CD4-positive, alpha-beta T cell treated with Interleukin-2 at 100 ng/mL for 4 hours (primary cell): Measurements from ENCODE around the gene CD81.

Experiments
- DNase-seq: peaks from one replicate; pipeline ENCODE4 v3.0.0-alpha.2; 2020; ENCODE audit warnings: low spot score

CD81 gene

DNA sequence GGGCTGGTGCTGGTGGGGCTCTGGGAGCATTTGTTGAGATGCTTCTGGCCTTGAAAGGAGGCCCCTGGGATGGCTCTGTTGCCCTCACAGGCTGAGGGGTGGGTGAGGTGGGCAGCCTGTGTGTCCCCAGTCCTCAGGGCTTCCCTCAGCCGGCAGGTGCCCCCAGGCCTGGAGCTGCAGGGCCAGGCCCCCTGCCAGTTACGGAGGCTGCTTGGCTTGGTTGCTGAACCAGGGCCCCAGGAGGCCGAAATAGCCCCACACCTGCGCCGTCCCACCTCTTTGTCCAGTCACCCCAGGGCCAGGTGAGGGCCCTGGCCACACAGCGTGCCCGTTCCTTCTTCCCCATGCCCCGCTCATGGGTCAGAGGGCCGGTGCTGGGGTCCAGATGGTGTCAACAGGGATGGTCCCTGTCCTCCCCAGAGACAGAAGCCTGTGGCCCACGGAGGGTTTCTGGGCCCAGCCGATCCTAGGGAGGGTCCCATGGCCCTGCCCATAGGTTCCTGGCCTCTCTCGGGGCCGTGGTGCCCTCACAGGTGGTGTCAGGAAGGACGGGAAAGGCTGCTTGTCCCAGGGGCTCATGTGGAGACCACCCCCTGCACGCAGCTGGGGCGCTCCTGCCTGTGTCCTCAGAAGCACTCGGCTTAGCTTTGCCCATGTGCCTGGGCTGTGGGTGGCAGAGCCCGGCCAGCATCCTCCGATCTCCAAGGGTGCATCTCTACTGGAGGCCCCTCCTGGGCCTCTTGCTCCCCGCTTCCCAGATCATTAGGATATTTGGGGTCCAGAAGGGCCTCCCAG lies 14.3 kb downstream of the CD81 start:
- DNase-seq, result no peak

DNA sequence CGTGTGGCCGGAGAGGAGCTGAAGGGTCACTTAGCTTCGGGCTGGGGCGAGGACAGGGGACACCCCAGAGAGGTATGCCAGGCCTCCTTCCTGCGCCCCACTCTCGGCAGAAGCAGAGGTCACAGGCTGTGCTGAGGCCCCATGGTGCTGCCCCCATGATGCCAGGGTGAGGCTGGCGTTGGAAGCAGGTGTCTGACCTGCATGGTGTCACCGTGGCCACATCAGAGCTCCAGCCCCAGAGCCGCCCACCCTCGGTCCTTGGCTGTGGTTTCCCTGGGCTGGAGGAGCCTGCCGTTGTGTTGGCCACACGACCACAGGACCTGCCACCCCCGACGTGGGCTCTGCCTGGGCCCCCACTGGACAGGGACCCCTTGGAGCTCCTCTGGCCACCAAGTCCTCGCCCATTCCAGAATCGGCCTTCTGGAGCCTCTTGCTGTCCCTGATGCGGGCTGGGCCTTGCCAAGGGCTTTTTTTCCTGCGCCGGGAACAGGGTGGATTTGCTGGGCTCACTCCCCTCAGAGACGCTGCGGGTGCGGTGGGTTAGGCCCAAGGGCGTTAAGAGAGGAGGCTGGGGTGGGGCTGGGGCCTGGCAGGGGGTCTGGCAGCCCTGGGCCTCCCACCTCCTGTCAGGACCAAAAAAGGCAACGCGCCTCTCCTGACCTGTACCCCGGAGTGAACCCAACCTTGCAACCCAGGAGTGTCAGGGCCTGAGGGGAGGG lies 15.3 kb downstream of the CD81 start:
- DNase-seq, result no peak

DNA sequence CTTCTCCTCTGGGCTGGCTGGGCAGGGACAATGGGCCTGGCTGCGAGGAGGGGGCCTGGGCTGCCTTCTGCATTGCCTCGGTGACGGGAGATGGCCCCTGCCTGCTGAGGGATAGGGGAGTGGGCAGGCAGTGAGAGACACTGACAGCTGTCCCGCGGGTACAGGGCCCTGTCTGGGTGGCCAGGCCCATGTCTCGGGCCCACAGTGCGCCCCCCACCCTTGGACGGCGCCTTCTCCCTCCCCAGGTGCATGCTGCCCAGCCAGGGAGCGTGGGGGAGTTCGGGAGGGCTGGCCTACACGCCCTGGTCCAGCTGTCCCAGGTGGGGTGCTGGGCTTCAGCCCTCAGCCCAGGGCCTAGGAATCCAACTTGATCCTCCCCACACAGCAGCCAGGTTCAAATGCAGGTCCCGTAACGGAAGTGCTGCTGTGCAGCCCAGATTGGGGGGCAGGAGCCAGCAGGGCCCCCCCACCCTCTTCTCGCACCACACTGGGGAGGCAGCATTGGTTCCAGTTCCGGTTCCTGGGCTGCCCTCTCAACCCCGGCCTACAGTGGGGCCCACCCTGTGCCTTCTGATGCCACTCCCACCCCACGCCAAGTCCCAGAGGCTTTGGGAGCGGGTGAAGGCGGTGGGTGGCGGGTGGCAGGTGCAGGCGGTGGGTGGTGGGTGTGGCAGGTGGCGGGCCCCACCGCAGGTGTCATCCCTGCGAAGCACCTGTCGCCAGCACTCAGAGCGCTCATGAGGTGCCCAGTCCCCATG lies 16.2 kb downstream of the CD81 start:
- DNase-seq, result no peak

DNA sequence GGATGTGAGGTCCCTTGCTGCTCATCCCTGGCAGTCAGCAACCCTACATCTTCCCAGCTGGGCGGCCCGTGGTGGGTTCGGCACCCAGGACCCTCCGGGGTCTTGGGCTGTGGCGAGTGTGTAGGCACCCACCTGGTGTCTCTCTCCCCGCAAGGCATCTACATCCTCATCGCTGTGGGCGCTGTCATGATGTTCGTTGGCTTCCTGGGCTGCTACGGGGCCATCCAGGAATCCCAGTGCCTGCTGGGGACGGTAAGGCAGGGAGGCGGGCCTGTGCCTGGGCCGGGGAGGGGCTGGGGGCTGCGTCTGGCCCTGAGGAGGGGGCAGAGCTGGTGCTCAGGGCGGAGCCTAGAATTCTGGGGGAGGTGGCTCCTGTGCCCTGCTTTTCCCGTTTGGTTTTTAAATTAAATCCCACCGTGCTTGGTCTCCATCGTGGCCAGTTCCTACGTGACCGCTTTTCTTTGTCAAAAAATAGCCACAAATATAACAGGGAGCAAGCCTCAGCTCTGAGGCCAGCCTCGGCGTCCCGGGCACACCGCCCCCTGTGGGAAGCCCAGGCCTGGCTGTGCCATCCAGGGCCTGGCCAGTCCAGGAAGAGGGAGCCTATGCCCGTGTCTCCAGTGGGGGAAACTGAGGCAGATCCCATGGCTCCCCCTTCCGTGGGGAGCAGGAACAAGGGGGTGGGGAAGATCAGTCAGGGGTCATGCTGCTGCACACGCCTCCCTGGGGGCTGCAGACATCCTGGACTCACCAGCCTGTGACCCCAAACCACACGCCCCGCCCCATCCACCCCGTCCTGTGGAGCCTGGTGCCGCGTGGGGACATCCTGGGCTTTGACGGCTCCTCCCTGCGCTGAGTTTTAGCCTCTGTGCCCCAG lies 17.1 kb downstream of the CD81 start:
- no peak for DNase-seq

DNA sequence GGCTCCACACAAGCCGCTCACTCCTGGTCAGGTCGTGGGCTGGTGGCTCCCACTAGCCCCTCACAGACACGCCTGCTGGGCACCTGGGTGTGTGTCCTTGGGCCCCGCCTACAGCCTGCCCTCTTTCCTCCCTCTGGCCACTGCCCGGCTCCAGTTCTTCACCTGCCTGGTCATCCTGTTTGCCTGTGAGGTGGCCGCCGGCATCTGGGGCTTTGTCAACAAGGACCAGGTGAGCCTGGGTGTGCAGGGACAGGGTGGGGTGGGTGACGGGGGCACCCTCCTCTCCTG lies 17.7 kb downstream of the CD81 start:
- no peak for DNase-seq

DNA sequence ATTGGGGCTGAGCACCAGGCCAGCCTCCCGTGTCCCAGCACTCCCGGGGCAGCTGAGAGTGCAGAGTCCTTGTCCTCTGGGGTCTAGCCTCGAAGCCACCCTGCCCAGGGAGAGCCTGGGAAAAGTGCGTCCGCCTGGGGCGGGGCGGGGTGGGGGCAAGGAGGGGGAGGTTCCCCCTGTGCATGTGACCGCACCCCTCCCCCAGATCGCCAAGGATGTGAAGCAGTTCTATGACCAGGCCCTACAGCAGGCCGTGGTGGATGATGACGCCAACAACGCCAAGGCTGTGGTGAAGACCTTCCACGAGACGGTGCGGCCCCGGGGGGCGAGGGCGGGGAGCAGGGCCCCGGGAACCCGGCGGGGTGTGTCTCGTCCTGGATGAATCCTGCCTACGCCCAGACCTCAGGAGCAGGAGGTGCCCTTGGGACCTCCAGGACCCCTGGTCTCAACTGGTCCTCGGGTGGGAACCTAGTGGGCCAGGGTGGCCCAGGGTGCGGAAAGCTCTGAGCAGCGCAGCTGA lies 18.2 kb downstream of the CD81 start:
- no peak for DNase-seq

DNA sequence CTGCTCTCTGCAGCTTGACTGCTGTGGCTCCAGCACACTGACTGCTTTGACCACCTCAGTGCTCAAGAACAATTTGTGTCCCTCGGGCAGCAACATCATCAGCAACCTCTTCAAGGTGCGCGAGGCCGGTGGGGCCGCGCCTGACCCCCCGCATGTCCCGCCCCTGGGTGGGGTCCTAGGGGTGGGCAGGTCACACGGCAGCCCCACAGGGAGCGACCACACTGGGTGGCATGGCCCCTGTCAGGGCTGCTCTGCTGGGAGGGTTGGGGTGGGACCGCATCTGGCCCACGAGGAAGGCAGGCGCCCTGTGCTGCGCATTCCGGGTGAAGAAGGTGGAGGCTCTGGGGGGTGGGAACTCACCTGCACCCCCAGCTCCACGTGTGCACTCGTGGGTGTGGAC lies 18.7 kb downstream of the CD81 start:
- no peak for DNase-seq

DNA sequence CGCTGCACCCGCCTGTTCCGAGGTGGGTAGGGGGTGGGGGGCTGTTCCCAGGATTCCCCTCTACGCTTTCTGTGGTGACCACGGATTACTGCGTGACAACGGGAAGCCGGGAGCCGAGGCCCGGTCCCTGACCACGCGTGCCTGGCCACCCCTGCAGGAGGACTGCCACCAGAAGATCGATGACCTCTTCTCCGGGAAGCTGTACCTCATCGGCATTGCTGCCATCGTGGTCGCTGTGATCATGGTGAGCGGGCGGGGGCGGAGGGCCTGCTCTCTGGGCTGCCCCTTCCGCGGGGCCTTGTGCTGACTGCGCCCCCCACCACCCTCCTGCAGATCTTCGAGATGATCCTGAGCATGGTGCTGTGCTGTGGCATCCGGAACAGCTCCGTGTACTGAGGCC lies 19.4 kb downstream of the CD81 start:
- DNase-seq, result no peak

DNA sequence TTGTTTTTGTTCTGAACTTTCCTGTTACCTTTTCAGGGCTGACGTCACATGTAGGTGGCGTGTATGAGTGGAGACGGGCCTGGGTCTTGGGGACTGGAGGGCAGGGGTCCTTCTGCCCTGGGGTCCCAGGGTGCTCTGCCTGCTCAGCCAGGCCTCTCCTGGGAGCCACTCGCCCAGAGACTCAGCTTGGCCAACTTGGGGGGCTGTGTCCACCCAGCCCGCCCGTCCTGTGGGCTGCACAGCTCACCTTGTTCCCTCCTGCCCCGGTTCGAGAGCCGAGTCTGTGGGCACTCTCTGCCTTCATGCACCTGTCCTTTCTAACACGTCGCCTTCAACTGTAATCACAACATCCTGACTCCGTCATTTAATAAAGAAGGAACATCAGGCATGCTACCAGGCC lies 19.9 kb downstream of the CD81 start:
- DNase-seq, result no peak

DNA sequence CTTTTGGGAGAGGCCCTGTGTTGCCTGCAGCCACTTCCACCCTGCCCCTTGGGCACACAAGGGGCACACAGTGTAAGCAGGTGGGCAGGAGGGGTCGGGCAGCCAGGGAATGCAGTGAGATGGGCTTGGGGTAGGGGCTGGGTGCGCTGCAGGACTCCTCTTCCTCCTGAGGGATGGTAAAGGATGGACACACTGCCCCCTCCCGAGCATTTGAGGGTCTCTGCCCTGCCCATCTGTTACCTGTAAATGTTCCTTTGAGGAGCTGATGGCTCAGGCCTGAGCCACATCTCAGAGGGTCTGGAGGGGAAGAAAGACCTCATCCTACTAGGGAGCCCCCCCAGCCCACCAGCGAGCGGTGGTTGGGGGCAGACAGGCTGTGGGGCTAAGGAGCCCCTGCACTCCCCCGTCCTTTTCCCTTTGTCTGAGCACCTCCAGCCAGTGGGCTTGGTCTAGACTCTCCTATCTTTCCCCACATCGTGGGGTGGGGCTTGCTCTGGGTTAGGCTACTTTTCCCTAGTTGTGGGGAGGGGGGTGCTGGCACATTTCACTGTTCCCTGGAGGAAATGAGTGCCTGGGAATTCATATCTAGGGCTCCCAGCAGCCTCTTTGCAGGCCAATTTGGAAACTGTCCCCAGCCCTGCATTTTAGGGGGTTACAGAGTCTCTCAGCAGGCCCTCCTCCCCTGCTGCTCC lies 21.7 kb downstream of the CD81 start:
- no peak for DNase-seq

DNA sequence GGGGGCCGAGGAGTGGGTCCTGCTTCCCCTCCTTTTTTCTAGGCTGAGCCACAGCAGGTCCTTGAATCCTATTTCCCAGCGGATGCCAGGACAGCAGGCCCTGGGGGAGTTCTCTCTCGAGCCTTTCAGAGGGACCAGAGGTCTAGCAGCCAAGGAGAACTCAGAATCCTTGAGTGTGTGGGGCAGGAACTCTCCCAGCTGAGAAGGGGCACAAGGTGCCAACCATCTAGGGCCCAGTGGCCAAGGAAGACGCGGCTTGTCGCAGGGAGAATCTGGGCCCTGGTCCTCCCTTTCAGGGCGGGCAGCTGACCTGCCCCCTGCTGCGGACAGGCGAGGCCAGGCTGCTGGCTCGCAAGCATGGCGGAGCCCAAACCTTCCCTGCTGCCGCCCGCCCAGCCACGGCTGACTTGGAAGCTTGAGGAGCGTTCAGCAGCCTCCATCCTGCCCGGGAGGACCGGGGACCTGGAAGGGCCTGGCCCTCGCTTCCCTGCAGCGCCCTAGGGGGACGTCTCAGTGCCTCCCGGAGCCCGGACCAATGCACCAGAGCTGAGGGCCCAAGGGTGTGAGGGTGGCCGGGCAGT lies 22.5 kb downstream of the CD81 start:
- DNase-seq, result no peak

DNA sequence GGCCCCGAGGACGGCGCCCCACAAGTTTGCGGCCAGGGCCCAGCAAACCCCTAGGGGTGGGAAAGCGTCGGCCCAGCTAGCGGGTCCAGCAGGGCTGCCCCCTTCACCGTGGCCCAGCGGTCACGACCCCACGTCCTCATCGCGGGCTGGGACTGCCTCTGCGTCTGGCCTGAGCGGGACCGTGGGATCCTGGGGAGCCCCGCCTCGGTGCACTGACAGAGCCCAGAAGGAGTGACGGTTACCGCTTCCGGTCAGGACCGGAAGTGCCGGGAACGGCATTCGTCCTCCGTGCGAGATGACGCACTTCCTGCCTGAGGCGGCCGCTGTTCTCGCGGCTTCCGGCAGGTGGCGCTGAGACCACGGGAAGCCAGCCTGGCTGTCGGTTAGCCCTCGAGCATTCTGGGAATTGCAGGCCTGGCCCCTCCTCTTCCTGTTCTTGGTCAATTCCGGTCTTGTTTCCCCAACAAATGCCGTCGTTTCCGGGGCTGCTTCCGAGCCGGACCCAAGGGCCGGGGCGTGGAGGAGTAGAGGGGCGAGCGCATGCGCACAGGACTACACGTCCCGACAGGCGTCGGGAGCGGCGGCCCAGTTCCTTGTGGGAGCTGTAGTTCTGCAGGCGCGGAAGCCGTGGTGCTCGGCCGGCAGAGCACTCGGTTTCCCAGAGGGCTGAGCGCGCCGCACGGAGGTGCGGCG lies 23.1 kb downstream of the CD81 start, which contains the start of gene TSSC4:
Gene TSSC4, plus strand, starts transcription at position 682 of the 693 bp plus-strand sequence. CDS start 1,884 bp downstream, outside the sequence.
- DNase-seq, result peak; percentile 100

DNA sequence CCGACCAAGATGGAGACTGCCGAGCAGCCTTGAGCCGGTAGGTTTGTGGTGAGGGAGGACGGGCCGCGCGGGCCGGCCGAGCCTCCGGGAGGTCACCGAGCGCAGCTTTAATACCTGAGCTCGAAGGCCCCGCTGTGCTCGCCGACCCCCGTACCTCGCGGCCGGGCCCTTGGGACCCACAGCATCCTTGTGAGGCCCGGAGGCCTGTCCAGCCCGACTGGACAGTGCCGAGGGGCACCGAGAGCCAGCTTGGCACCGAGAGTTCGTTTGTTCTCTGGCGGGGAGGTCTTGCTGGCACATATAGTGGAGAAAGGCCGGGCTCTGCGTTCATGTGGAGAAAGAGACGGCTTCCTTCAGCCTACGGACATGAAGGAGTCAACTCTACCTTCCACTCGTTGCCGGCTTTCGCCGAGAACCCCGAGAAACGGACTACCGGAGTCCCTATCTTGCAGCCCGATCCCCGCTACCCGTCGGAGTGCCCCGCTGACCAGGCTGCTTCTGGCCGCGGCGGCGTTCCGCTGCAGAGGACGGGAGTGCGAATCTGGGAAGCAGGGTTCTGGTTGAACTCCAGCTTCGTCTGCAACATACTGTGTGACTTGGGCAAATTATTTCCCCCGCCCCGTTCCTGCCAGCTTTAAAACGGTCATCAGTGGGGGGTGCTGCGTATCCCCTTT lies 23.8 kb downstream of the CD81 start:
- DNase-seq, result no peak

DNA sequence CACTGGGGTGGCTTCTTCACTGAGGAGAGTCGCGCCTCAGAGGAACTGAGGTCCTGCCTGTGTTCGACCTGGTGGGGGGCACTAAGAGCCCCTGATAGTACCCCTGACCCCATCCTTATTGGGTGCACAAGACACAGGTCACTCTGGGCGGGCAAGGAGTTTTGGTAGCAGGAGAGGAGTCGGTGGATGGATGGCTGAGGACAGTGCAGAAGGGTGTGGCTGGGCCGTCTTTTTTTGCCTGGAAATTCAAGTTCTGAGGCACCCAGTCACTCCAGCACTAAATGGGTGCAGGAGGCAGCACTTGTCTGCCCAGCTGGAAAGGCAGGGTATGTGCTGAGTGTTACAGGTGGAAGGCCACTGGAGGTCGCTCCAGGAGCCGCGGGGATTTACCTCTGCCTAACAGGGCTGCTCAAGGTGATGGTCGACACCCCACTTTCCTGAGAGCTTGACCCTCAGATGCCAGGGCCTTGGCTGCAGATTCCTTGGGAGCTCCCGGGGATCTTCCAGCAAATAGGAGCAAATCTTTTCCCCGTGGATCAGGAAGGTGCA lies 24.4 kb downstream of the CD81 start:
- DNase-seq, result no peak

DNA sequence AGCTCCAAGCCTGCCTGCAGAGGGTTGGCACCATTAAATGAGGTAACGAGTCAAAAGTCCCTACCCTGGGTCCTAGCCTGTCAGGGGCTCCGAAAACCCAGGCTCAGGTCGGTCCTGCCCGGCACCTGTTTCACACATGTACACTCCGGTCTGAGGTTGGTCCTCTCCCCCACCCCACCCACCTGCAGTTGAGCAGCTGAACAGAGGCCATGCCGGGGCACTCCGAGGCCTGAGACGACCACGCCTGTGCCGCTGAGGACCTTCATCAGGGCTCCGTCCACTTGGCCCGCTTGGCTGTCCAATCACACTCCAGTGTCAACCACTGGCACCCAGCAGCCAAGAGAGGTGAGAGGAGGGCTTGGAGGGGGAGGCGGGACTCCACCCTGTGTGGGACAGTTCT lies 25.0 kb downstream of the CD81 start:
- DNase-seq, result no peak

DNA sequence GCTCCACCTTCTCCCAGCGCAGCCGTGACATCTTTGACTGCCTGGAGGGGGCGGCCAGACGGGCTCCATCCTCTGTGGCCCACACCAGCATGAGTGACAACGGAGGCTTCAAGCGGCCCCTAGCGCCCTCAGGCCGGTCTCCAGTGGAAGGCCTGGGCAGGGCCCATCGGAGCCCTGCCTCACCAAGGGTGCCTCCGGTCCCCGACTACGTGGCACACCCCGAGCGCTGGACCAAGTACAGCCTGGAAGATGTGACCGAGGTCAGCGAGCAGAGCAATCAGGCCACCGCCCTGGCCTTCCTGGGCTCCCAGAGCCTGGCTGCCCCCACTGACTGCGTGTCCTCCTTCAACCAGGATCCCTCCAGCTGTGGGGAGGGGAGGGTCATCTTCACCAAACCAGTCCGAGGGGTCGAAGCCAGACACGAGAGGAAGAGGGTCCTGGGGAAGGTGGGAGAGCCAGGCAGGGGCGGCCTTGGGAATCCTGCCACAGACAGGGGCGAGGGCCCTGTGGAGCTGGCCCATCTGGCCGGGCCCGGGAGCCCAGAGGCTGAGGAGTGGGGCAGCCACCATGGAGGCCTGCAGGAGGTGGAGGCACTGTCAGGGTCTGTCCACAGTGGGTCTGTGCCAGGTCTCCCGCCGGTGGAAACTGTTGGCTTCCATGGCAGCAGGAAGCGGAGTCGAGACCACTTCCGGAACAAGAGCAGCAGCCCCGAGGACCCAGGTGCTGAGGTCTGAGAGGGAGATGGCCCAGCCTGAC lies 26.0 kb downstream of the CD81 start:
- DNase-seq, result no peak

DNA sequence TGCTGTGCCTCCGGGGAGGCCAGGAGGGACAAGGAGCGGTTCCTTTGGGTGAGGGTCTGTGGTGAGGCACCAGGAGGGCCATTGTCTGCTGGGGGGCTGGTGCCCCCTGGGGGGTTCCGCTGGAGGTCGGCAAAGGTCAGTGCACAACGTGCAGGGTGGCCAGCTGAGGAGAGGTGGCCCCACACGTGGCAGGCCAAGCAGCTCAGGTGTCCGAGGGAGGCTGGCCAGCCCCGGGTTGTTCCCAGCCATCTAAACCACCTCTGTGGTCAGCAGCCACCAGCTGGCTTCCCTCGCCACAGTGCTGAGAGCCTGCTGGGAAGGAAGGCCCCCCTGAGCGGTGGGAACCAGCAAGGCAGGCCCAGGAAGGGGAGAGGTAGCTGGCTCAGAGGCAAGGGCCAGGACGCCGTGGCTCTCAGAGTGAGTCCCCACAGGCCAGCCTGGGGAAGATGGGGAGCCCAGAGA lies 27.7 kb downstream of the CD81 start:
- no peak for DNase-seq

DNA sequence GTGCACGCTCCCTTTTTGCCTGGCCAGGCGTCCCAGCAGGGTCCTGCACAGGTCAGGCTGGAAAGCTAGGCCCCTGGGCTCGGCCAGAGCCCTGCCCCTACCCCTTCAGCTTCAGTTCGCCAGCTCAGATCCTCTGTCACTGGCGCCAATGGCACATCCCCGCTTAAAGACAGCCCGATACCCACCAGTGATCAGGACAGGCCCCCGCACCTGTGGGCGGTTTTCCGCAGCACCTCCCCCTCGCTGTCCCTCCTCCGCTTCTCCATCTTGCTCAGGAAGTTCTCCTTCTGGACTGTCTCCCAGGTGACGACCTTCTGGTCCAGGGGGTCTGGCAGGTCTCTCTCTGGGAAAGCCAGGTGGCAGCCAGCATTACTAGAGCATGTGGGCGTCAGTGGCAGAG lies 29.3 kb downstream of the CD81 start:
- DNase-seq, result no peak
